Eye (tissue), 1 donor: ENCODE results near the gene SSR3.
A peak's percentile ranks its signal among the peaks of the same experiment; 100 is the strongest.
"Not testable (repeated sequence)": the region's sequence is repeated elsewhere in the genome, so short reads cannot be mapped to it uniquely, and the experiment has no call there.

Source experiments
- DNase-seq: peaks from one replicate; pipeline ENCODE4 v3.0.0-alpha.2; 2015

Gene SSR3

GRCh38 chr3:156554842-156555687 lies at the start of gene SSR3:
Gene SSR3, minus strand, starts transcription at chr3:156555117. Its CDS starts 28 bp downstream, at chr3:156555089.
- DNase-seq = peak; percentile 99

GRCh38 chr3:156604064-156604641 lies 49.2 kb upstream of the SSR3 start:
- DNase-seq = no peak

- DNase-seq = no peak
Observed at GRCh38 chr3:156603379-156604017, 48.6 kb upstream of the SSR3 start.

GRCh38 chr3:156602424-156602823 lies 47.5 kb upstream of the SSR3 start:
- DNase-seq = no peak

GRCh38 chr3:156601497-156601896 lies 46.6 kb upstream of the SSR3 start:
- no peak for DNase-seq

- DNase-seq = no peak
Observed at GRCh38 chr3:156600834-156601233, 45.9 kb upstream of the SSR3 start.

- DNase-seq = peak; percentile 83
Observed at GRCh38 chr3:156599089-156599874, 44.4 kb upstream of the SSR3 start.

GRCh38 chr3:156598413-156598812 lies 43.5 kb upstream of the SSR3 start:
- no peak for DNase-seq

GRCh38 chr3:156594219-156594683 lies 39.3 kb upstream of the SSR3 start:
- DNase-seq = peak; percentile 18

- no peak for DNase-seq
Observed at GRCh38 chr3:156593814-156594213, 38.9 kb upstream of the SSR3 start.

GRCh38 chr3:156589806-156590205 lies 34.9 kb upstream of the SSR3 start:
- not testable (repeated sequence) for DNase-seq

GRCh38 chr3:156587760-156588069 lies 32.8 kb upstream of the SSR3 start:
- DNase-seq = no peak

- no peak for DNase-seq
Observed at GRCh38 chr3:156586905-156587759, 32.2 kb upstream of the SSR3 start.

- DNase-seq = no peak
Observed at GRCh38 chr3:156583469-156583868, 28.6 kb upstream of the SSR3 start.

GRCh38 chr3:156582532-156583183 lies 27.7 kb upstream of the SSR3 start:
- DNase-seq = no peak

GRCh38 chr3:156581954-156582353 lies 27.0 kb upstream of the SSR3 start:
- no peak for DNase-seq

- DNase-seq = no peak
Observed at GRCh38 chr3:156581033-156581432, 26.1 kb upstream of the SSR3 start.

- no peak for DNase-seq
Observed at GRCh38 chr3:156579427-156579851, 24.5 kb upstream of the SSR3 start.

- no peak for DNase-seq
Observed at GRCh38 chr3:156577736-156578135, 22.8 kb upstream of the SSR3 start.

GRCh38 chr3:156576651-156577348 lies 21.9 kb upstream of the SSR3 start:
- no peak for DNase-seq

- DNase-seq = no peak
Observed at GRCh38 chr3:156576051-156576450, 21.1 kb upstream of the SSR3 start.
